WTC11 (cell line): ENCODE data around the gene LTBP4. TPM values are rescaled to one million over a fixed set of nuclear protein-coding genes. Genes with fewer than 3 reads are reported as not detected.

Experiments
- ATAC-seq: fragments of 200-7000 bp; cut with Tn5 transposase; 2 replicates; pipeline ENCODE4 v1.10.0; 2021; ENCODE audit warnings: mild to moderate bottlenecking, moderate library complexity
- CTCF ChIA-PET: fragments of 300-600 bp; sonication (Branson Sonifier 250); formaldehyde crosslinking; loops from one replicate; lab custom pipeline; 2021; ENCODE audit warnings: antibody characterized with exemption; lab: Charles Lee
- POLR2A ChIA-PET: fragments of 350-600 bp; sonication (Branson Sonifier 250); formaldehyde crosslinking; loops from one replicate; lab custom pipeline; 2021; ENCODE audit warnings: antibody characterized with exemption; lab: Charles Lee
- DNase-seq: peaks from one replicate; pipeline ENCODE4 v3.0.0; 2021; ENCODE audit warnings: low spot score
- H3K27ac Mint-ChIP-seq: 2 replicates; pipeline ENCODE4 v1.8.0; 2021; ENCODE audit warnings: mixed read lengths
- H3K27me3 Mint-ChIP-seq: 2 replicates; pipeline ENCODE4 v1.8.0; 2021; ENCODE audit warnings: low read depth, mild to moderate bottlenecking, moderate library complexity, mixed read lengths
- H3K36me3 Mint-ChIP-seq: 2 replicates; pipeline ENCODE4 v1.8.0; 2021; ENCODE audit warnings: mixed read lengths
- H3K4me1 Mint-ChIP-seq: 2 replicates; pipeline ENCODE4 v1.8.0; 2022; ENCODE audit warnings: mixed read lengths
- H3K4me3 Mint-ChIP-seq: 2 replicates; pipeline ENCODE4 v1.8.0; 2021; ENCODE audit warnings: mild to moderate bottlenecking, moderate library complexity, mixed read lengths
- H3K9me3 Mint-ChIP-seq: 2 replicates; pipeline ENCODE4 v1.8.0; 2021; ENCODE audit warnings: mixed read lengths
- AFF4 ChIP-seq: sonication (generic); formaldehyde crosslinking; IDR thresholded peaks from 2 replicates; pipeline ENCODE4 v1.8.1; 2023; ENCODE audit warnings: mild to moderate bottlenecking, missing genetic modification reagents, borderline replicate concordance
- ATF3 ChIP-seq: sonication (generic); formaldehyde crosslinking; conservative IDR thresholded peaks from 2 replicates; pipeline ENCODE4 v1.8.1; 2022; ENCODE audit warnings: mild to moderate bottlenecking, missing genetic modification reagents
- ERG ChIP-seq: fragments of 250-450 bp; sonication (Bioruptor Pico); IDR thresholded peaks from 2 replicates; pipeline ENCODE4 v1.8.0; 2021; ENCODE audit warnings: mild to moderate bottlenecking
- FOXP1 ChIP-seq: sonication (generic); formaldehyde crosslinking; IDR thresholded peaks from 2 replicates; pipeline ENCODE4 v1.8.0; 2022; ENCODE audit warnings: missing genetic modification reagents, mild to moderate bottlenecking, moderate library complexity, borderline replicate concordance
- HMGA2 ChIP-seq: fragments of 250-450 bp; sonication (Bioruptor Pico); IDR thresholded peaks from 2 replicates; pipeline ENCODE4 v1.4.0; 2021; ENCODE audit warnings: mild to moderate bottlenecking, moderate library complexity
- HMGXB4 ChIP-seq: sonication (generic); formaldehyde crosslinking; IDR thresholded peaks from 2 replicates; pipeline ENCODE4 v1.8.1; 2023; ENCODE audit warnings: mild to moderate bottlenecking, moderate library complexity, missing genetic modification reagents
- IRF1 ChIP-seq: sonication (generic); formaldehyde crosslinking; IDR thresholded peaks from 2 replicates; pipeline ENCODE4 v1.8.0; 2023; ENCODE audit warnings: missing genetic modification reagents
- IRF2 ChIP-seq: sonication (generic); formaldehyde crosslinking; IDR thresholded peaks from 2 replicates; pipeline ENCODE4 v1.8.0; 2022; ENCODE audit warnings: low read depth, missing genetic modification reagents, borderline replicate concordance
- JUN ChIP-seq: sonication (generic); formaldehyde crosslinking; IDR thresholded peaks from 2 replicates; pipeline ENCODE4 v1.8.0; 2023; ENCODE audit warnings: mild to moderate bottlenecking, missing genetic modification reagents
- MAX ChIP-seq: sonication (generic); formaldehyde crosslinking; IDR thresholded peaks from 2 replicates; pipeline ENCODE4 v1.8.0; 2022; ENCODE audit warnings: mild to moderate bottlenecking, missing genetic modification reagents
- NFYB ChIP-seq: sonication (generic); formaldehyde crosslinking; conservative IDR thresholded peaks from 2 replicates; pipeline ENCODE4 v1.8.0; 2022; ENCODE audit warnings: low read depth, missing genetic modification reagents
- SP1 ChIP-seq: sonication (generic); formaldehyde crosslinking; conservative IDR thresholded peaks from 2 replicates; pipeline ENCODE4 v1.8.1; 2022; ENCODE audit warnings: missing genetic modification reagents
- TEAD4 ChIP-seq: sonication (generic); formaldehyde crosslinking; IDR thresholded peaks from 2 replicates; pipeline ENCODE4 v1.8.0; 2022; ENCODE audit warnings: mild to moderate bottlenecking, missing genetic modification reagents
- USF1 ChIP-seq: sonication (generic); formaldehyde crosslinking; IDR thresholded peaks from 2 replicates; pipeline ENCODE4 v1.8.0; 2022; ENCODE audit warnings: mild to moderate bottlenecking, missing genetic modification reagents
- USF2 ChIP-seq: sonication (generic); formaldehyde crosslinking; IDR thresholded peaks from 2 replicates; pipeline ENCODE4 v1.8.1; 2023; ENCODE audit warnings: mild to moderate bottlenecking, missing genetic modification reagents, moderate library complexity
- ZBTB43 ChIP-seq: sonication (generic); formaldehyde crosslinking; IDR thresholded peaks from 2 replicates; pipeline ENCODE4 v1.8.1; 2023; ENCODE audit warnings: mild to moderate bottlenecking, missing genetic modification reagents
- ZNF121 ChIP-seq: sonication (generic); formaldehyde crosslinking; IDR thresholded peaks from 2 replicates; pipeline ENCODE4 v1.8.0; 2023; ENCODE audit warnings: missing genetic modification reagents
- ZNF317 ChIP-seq: sonication (generic); formaldehyde crosslinking; IDR thresholded peaks from 2 replicates; pipeline ENCODE4 v1.8.1; 2023; ENCODE audit warnings: low read depth, mild to moderate bottlenecking, moderate library complexity, missing genetic modification reagents, borderline replicate concordance
- ZNF416 ChIP-seq: fragments of 250-450 bp; sonication (Bioruptor Pico); IDR thresholded peaks from 2 replicates; pipeline ENCODE4 v1.9.0; 2021; ENCODE audit warnings: mild to moderate bottlenecking, inconsistent platforms
- total RNA-seq: library from RNA; stranded (reverse); gene quantifications from 3 replicates; pipeline ENCODE4 v1.2.3, GENCODE V29; 2021

The LTBP4 gene
- total RNA-seq, 1 experiment from 2014 or later = 125 TPM

- ChIA-PET POLR2A (interaction anchor here (0.6 to 3.0 kb wide), 5 partner anchors 9 to 179 kb away, joined by 3 to 39 read pairs (median 4); partner anchors contain the start of genes COQ8B and ITPKC), CTCF (interaction anchor here (0.6 to 4.0 kb wide), 21 partner anchors 10 to 753 kb away, joined by 3 to 94 read pairs (median 4); partner anchors contain the start of genes BLVRB and LTBP4)
- Mint-ChIP-seq H3K27me3 (peaks cover 54% of the 10 kb centered on the region), H3K27ac (peak overlapping the region; percentile 97), H3K4me3 (peak overlapping the region; percentile 90), H3K36me3 (peaks cover 12% of the 10 kb centered on the region; the same call in 1 of the 2 replicates), H3K4me1 (peaks cover 27% of the 10 kb centered on the region), H3K9me3 (no peaks in the 10 kb centered on the region)
- TF ChIP-seq USF1 = peak; percentile 69; the same call in 1 of the 2 replicates
- TF ChIP-seq USF2 (CRISPR knock-in tag) = peak; percentile 69
- TF ChIP-seq HMGA2 = no peak
- TF ChIP-seq IRF2 (CRISPR knock-in tag) = no peak
- peak; percentile 68 for TF ChIP-seq ZNF121 (CRISPR knock-in tag)
- no peak for TF ChIP-seq AFF4 (CRISPR knock-in tag)
- TF ChIP-seq SP1 = peak; percentile 55; the same call in 1 of the 2 replicates
- 0 out of 2 replicates have a peak, but pooled peaks have one; percentile 36 for TF ChIP-seq MAX (CRISPR knock-in tag)
- ATAC-seq = peak; percentile 20
- peak; percentile 94 for DNase-seq
Observed at GRCh38 chr19:40612831-40613689, 11.9 kb downstream of the LTBP4 start.

GRCh38 chr19:40613690-40614621 lies 12.8 kb downstream of the LTBP4 start:
- POLR2A ChIA-PET = interaction anchor here (0.6 to 3.0 kb wide), 5 partner anchors 10 to 180 kb away, joined by 3 to 39 read pairs (median 4); partner anchors contain the start of genes COQ8B and ITPKC
- Mint-ChIP-seq H3K4me1 (peaks cover 24% of the 10 kb centered on the region), H3K9me3 (no peaks in the 10 kb centered on the region), H3K36me3 (peaks cover 17% of the 10 kb centered on the region), H3K27me3 (peaks cover 45% of the 10 kb centered on the region), H3K27ac (peak overlapping the region; percentile 99), H3K4me3 (peak overlapping the region; percentile 90)
- DNase-seq (peak; percentile 90), ATAC-seq (peak; percentile 52)
- CTCF ChIA-PET = interaction anchor here (0.6 to 4.0 kb wide), 27 partner anchors 9 to 754 kb away, joined by 3 to 94 read pairs (median 4); partner anchors contain the start of genes BLVRB and LTBP4
- TF ChIP-seq ERG (CRISPR knock-in tag) (no peak), ZNF416 (CRISPR knock-in tag) (0 out of 2 replicates have a peak, but pooled peaks have one; percentile 71), HMGXB4 (no peak), NFYB (peak; percentile 49; the same call in 1 of the 2 replicates), FOXP1 (CRISPR knock-in tag) (0 out of 2 replicates have a peak, but pooled peaks have one; percentile 14), ATF3 (CRISPR knock-in tag) (no peak), TEAD4 (CRISPR knock-in tag) (no peak), JUN (CRISPR knock-in tag) (no peak), ZBTB43 (CRISPR knock-in tag) (0 out of 2 replicates have a peak, but pooled peaks have one; percentile 14), IRF1 (no peak), ZNF317 (CRISPR knock-in tag) (no peak)
